Natural killer cell (primary cell): ENCODE results near the gene FTL. TPM values are rescaled to one million over a fixed set of nuclear protein-coding genes. Genes with fewer than 3 reads are reported as not detected.

ENCODE experiments used
- ATAC-seq, 3 donors: fragments of 150-1000 bp in 2 of 3; fragments of 200-7000 bp in 1 of 3; cut with Tn5 transposase; 1 replicate in 1 of 3; 2 replicates in 2 of 3; pipeline ENCODE4 v1.10.0; 2021; ENCODE audit warnings: mild to moderate bottlenecking in 2 of 3, moderate library complexity in 2 of 3
- DNase-seq, 2 donors: peaks; one replicate each; pipeline versions ENCODE4 v3.0.0 to v3.0.0-alpha.2; 2013 to 2021; ENCODE audit warnings: mixed read lengths in 1 of 2
- H3K27ac ChIP-seq: one replicate; pipeline ENCODE4 v1.5.1; 2013; ENCODE audit warnings: mild to moderate bottlenecking, low read length
- H3K27me3 ChIP-seq: one replicate; pipeline ENCODE4 v1.6.1; 2013; ENCODE audit warnings: low read length; ENCODE audit not compliant: control insufficient read depth, insufficient read depth
- H3K36me3 ChIP-seq: one replicate; pipeline ENCODE4 v1.6.1; 2013; ENCODE audit warnings: low read length; ENCODE audit not compliant: control insufficient read depth, insufficient read depth
- H3K4me1 ChIP-seq: one replicate; pipeline ENCODE4 v1.6.1; 2013; ENCODE audit warnings: low read length; ENCODE audit not compliant: control insufficient read depth, insufficient read depth
- H3K4me3 ChIP-seq: one replicate; pipeline ENCODE4 v1.5.1; 2013; ENCODE audit warnings: low read length
- H3K9me3 ChIP-seq: one replicate; pipeline ENCODE4 v1.6.1; 2013; ENCODE audit warnings: low read length; ENCODE audit not compliant: control insufficient read depth, insufficient read depth
- H3K27ac Mint-ChIP-seq, 2 donors: one replicate each; pipeline ENCODE4 v1.8.0; 2022; ENCODE audit warnings: mild to moderate bottlenecking in 2 of 2, mixed read lengths in 2 of 2, moderate library complexity in 1 of 2
- H3K27me3 Mint-ChIP-seq, 2 donors: one replicate each; pipeline ENCODE4 v1.8.0; 2022; ENCODE audit warnings: low read depth in 2 of 2, mixed read lengths in 2 of 2
- H3K36me3 Mint-ChIP-seq: one replicate; pipeline ENCODE4 v1.8.0; 2022; ENCODE audit warnings: mixed read lengths
- H3K4me1 Mint-ChIP-seq, 2 donors: one replicate each; pipeline ENCODE4 v1.8.0; 2022; ENCODE audit warnings: mixed read lengths in 2 of 2
- H3K4me3 Mint-ChIP-seq: one replicate; pipeline ENCODE4 v1.8.0; 2022; ENCODE audit warnings: mild to moderate bottlenecking, moderate library complexity, mixed read lengths
- H3K9me3 Mint-ChIP-seq, 2 donors: one replicate each; pipeline ENCODE4 v1.8.0; 2022; ENCODE audit warnings: mixed read lengths in 2 of 2
- CTCF ChIP-seq: fragments of 200-600 bp; IDR thresholded peaks from one replicate; pipeline ENCODE4 v1.8.0; 2022; ENCODE audit warnings: antibody characterized with exemption
- WGBS: methylation state at CpG from one replicate; pipeline ENCODE4 v1.1.7; 2013; ENCODE audit warnings: missing lambda C conversion rate; ENCODE audit not compliant: insufficient coverage; 5-methylcytosine and 5-hydroxymethylcytosine counted together
- intact Hi-C: fragments of 100-400 bp; cut with micrococcal nuclease; formaldehyde crosslinking; loops from one replicate; pipeline ENCODE4 v1.14.2; 2022
- total RNA-seq, 4 donors: library from RNA; stranded (reverse); fragments of 120-200 nt in 1 of 4; gene quantifications; one replicate each; pipeline versions ENCODE4 v1.2.3 to v1.2.4, GENCODE V29; 2013 to 2022

FTL gene
- total RNA-seq, 3 donors from 2014 or later (not counting 1 experiment from before 2014, with no cell fraction given): 554 to 1,168 (median 1,024) TPM

- ATAC-seq (peak; percentile 90 to 98 (median 92)), DNase-seq (peak; percentile 98 to 100)
- H3K4me3 ChIP-seq: peak within 1 kb of the TSS; percentile 79
- Mint-ChIP-seq H3K9me3 (no peaks in the 10 kb centered on the region), H3K27me3 (no peaks in the 10 kb centered on the region), H3K4me1 (peaks cover 28 to 51% of the 10 kb centered on the region in 2 donors), H3K36me3 (no peaks in the 10 kb centered on the region), H3K27ac (peak within 1 kb of the TSS; percentile 94 to 97), H3K4me3 (peak within 1 kb of the TSS; percentile 97)
- intact Hi-C loops: loop anchor here (10.0 kb wide), 2 partner anchors 151 to 359 kb away; partner anchors contain the start of gene DBP
- no peaks in the 10 kb centered on the region for H3K27me3 ChIP-seq
- H3K9me3 ChIP-seq: no peaks in the 10 kb centered on the region
- peak within 1 kb of the TSS; percentile 86 for H3K27ac ChIP-seq
- WGBS: under 1% methylated on average over 56 of the region's 56 CpGs
- TF ChIP-seq CTCF: peak; percentile 97
- peaks cover 4% of the 10 kb centered on the region for H3K36me3 ChIP-seq
- H3K4me1 ChIP-seq: peaks cover 31% of the 10 kb centered on the region
Measured at GRCh38 chr19:48993175-48994034, 28.3 kb downstream of the FTL start, which contains the start of the genes GYS1 and RUVBL2. Gene GYS1 (minus strand): TSS chr19:48993309. CDS start chr19:48993112, 197 bp downstream. Gene RUVBL2 (plus strand): TSS chr19:48993887. CDS start chr19:48993912, 25 bp downstream.

- ATAC-seq: no peak
- H3K27me3 Mint-ChIP-seq: no peaks in the 10 kb centered on the region
- Histone ChIP-seq H3K27ac (peak overlapping the region; percentile 86), H3K36me3 (no peaks in the 10 kb centered on the region), H3K9me3 (no peaks in the 10 kb centered on the region), H3K4me1 (peaks cover 31% of the 10 kb centered on the region), H3K27me3 (no peaks in the 10 kb centered on the region), H3K4me3 (peak overlapping the region; percentile 79)
- H3K36me3 Mint-ChIP-seq: no peaks in the 10 kb centered on the region
- 2% methylated on average over 13 of the region's 13 CpGs for WGBS
- peak overlapping the region; percentile 94 to 97 for H3K27ac Mint-ChIP-seq
- TF ChIP-seq CTCF: no peak
- intact Hi-C loops: loop anchor here (10.0 kb wide), 2 partner anchors 151 to 359 kb away; partner anchors contain the start of gene DBP
- peak overlapping the region; percentile 97 for H3K4me3 Mint-ChIP-seq
- DNase-seq: no peak
- peaks cover 28 to 51% of the 10 kb centered on the region in 2 donors for H3K4me1 Mint-ChIP-seq
- no peaks in the 10 kb centered on the region for H3K9me3 Mint-ChIP-seq
Measured at GRCh38 chr19:48994035-48994386, 28.9 kb downstream of the FTL start.

DNA sequence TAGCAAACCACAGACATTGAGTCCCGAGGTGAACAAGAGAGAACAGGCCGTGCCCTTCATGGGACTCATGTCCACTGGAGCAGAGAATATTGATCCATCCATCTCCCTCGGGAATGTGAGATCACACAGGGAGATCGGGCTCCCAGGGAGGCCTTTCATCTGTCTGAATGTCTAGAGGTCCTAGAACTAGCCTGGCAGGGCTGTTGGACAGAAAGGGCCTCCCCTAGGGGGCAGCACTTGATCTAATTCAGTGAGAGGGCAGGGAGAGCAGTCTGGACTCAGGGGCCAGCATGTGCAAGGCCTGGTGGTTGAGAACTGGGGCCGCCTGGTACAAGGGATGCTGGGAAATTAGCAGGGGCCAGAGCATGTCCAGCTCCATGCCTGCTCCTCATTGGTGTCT is 32.9 kb downstream of the FTL start:
- intact Hi-C loops: loop anchor here (10.0 kb wide), 2 partner anchors 147 to 363 kb away; partner anchors contain the start of gene DBP
- no peaks in the 10 kb centered on the region for H3K36me3 Mint-ChIP-seq
- H3K27ac ChIP-seq: no peak overlapping the region
- no peak overlapping the region for H3K27ac Mint-ChIP-seq
- H3K4me1 Mint-ChIP-seq: peaks cover 11 to 24% of the 10 kb centered on the region in 2 donors
- no peak overlapping the region for H3K4me3 ChIP-seq
- no peak overlapping the region for H3K4me3 Mint-ChIP-seq
- TF ChIP-seq CTCF: no peak
- no peaks in the 10 kb centered on the region for H3K9me3 ChIP-seq
- DNase-seq: peak; percentile 35 to 63
- no peak for ATAC-seq
- H3K27me3 ChIP-seq: no peaks in the 10 kb centered on the region
- 96% methylated on average over 5 of the region's 5 CpGs for WGBS
- peaks cover 15% of the 10 kb centered on the region for H3K4me1 ChIP-seq
- peaks cover 1% of the 10 kb centered on the region for H3K36me3 ChIP-seq
- H3K9me3 Mint-ChIP-seq: no peaks in the 10 kb centered on the region
- no peaks in the 10 kb centered on the region for H3K27me3 Mint-ChIP-seq
